Measurements from ENCODE around the gene IDI2.
"Not testable (repeated sequence)": the region's sequence is repeated elsewhere in the genome, so short reads cannot be mapped to it uniquely, and the experiment has no call there.

Gene IDI2

DNA sequence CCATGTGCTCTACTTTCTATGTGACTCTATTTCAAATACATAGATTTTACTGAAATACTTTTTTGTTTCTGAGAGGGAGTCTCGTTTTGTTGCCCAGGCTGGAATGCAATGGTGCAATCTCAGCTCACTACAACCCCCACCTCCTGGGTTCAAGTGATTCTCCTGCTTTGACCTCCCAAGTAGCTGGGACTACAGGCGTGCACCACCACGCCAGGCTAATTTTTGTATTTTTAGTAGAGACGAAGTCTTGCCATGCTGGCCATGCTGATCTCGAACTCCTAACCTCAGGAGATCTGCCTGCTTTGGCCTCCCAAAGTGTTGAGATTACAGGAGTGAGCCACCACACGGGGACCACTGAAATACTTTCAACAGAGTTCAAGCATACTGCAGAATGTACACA lies 19.8 kb upstream of the IDI2 start:
- no peak for FAIRE-seq

DNA sequence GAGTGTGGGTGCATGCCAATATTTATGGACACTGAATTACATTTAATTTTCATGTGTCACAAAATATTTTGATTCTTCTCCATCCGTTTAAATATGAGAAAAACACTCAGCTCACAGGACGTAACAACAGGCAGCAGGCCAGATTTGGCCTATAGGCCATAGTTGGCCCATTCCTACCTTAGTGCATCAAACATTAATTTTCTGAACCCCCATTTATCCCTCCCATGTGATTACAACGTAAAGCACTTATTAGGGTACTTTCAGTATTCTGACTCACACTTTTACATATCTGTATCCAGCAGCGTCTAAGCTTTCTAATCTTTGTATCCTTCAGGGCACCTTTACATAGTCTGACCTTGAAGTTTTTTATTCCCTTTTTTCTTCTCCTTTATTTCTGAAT lies 19.3 kb upstream of the IDI2 start:
- FAIRE-seq: no peak

DNA sequence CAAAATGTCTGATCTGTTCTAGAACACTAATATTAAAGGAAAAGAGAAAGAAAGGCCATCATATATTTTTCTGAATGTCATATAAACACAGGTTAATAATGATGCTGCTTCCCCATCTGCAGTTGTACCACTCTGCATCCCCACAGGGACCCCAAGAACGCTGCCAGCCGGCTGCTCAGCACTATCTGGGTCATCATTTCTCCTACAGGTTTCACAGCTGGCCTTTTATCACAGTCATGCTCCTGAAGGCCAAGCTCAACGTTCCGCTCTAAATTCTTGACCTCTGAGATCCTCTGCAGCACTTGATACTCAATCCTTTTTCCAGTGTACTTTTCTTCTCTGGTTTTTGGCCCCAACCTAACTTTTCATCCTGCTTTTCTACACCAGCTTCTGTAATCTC lies 18.5 kb upstream of the IDI2 start:
- FAIRE-seq: no peak

DNA sequence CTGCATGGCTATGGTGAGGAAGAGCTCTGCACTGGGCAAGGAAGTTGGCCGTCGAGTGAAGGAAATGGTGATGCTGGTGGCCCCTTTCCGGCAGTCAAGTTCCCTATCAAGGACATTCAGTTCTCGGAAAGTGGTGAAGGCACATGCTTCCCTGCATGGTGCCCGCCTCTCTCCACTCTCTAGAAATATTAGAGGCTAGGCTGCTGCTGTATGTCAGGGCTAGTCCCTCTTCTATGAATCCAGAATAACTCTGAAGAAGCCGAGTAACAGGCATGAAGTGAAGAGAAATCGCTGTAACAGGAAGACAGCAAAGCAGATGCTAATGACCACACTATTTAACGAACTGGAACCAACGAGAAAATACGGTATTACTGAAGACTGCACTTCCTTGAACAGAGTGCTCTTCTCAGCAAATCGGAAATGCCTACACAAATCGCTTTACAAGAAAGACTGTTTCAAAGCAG lies 17.9 kb upstream of the IDI2 start:
- no peak for FAIRE-seq

DNA sequence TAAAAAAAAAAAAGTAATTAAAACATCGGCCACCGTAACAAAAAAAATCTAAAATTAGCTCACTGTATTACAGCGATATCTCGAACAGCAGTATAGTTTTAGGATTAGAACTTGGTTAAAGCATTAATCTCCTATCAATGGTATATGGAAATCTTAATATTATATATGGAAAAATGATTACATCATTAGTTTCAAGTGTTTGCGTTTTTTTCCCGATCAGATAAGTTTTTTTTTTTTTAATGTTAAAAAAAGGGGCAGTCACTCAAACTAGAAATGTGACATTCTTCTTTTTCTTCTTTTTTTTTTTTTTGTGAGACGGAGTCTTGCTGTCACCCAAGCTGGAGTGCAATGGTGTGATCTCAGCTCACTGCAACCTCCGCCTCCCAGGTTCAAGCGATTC lies 15.9 kb upstream of the IDI2 start:
- FAIRE-seq: no peak

DNA sequence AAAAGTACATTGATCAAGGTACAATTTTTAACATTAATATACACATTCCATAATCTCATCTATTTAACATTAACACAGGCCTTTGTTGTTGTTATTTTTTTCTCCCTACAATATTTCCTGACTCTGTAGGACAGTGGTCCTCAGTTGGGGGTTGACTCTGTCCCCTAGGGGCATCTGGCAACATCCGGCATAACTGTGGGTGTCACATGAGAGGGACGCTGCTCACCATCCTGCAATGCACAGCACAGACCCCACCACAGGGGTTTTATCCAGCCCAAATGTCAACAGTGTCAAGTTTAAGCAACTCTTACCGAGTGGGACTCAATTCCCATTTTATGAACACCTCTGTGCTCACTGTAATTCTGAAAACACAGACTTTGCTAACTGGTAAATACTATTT lies 14.5 kb upstream of the IDI2 start:
- FAIRE-seq: no peak

DNA sequence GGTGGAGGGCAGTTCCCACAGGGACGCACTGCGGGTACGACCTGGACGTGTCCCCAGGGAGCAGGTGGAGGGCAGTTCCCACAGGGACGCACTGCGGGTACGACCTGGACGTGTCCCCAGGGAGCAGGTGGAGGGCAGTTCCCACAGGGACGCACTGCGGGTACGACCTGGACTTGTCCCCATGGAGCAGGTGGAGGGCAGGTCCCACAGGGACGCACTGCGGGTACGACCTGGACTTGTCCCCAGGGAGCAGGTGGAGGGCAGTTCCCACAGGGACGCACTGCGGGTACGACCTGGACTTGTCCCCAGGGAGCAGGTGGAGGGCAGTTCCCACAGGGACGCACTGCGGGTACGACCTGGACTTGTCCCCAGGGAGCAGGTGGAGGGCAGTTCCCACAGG lies 13.1 kb upstream of the IDI2 start:
- FAIRE-seq: not testable (repeated sequence)

DNA sequence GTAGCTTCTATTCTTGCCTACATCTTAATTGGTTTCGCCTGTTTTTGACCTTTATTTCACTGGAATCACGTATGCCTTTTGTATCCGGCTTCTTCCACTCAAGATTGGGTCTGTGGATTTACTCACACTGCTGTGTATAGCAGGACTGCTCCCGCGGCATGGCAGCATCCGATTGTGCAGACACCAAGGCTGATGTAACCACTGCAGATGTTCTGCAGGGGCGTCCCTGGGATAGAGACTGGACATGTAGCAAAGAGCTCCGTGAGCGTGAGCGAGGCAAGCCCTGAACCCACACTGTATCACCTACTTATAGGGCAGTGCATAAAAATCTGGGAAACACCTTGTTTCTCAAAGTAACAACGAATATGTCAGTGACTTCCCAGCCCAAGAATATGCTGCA lies 11.4 kb upstream of the IDI2 start:
- FAIRE-seq: no peak

DNA sequence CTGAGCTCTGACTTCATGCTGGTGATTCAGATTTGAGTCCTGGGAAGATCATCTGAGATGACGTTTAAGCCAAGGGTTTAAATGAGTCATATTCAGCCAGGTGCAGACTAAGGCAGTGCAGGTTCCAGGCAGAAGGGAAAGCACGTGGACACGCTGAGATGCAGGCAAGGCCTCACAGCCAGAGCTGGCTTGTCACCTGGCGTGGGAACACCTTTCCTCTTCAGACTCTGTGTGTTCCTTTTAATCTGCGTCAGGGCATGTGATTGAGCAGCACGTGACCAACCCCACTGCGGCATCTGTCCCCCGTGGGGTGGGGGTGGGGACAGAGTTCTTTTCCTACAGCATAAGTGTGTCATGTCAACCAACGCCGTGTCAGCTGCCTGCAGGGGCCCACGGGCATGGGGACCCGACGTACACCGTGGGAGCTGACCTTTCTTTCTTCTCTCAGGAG lies 10.7 kb upstream of the IDI2 start:
- FAIRE-seq: no peak

DNA sequence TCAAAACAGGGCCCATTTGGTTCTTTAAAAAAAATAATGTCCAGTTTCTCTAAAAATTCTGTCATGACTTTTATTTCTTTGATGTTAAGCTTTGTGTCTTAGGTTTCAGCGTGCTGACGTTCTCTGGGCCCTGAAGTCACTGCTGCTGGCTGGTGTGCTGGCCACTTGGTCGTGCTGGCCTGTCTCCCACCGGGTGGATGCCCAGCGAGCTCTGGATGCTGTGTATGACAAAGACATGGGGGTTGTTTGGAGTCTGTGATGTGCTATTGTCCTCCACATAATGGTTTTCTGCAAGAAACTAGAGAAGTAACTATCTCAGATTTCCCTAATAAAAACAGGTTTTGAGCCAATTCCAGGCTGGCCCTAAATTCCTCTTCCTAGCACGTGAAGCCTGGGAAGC lies 9.5 kb upstream of the IDI2 start:
- FAIRE-seq: no peak

DNA sequence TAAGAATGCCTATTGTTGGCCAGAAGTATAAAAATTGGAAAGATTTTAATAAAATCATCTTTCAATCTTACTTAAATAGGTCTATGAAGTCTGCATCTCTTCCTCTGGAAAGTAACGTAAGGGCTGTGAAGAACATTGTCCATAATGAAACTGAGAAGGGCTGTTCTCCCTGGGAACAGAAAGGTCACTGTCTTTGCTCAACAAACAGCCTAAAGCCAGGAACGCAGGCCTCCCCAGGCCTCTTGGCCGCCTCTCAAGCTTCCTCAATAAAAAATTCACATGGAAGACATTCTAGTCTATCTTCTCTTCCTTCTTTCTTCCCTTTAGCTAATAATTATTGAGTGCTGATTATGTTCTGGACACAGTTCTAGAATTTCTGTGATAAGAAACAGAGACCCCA lies 9.1 kb upstream of the IDI2 start:
- no peak for FAIRE-seq

DNA sequence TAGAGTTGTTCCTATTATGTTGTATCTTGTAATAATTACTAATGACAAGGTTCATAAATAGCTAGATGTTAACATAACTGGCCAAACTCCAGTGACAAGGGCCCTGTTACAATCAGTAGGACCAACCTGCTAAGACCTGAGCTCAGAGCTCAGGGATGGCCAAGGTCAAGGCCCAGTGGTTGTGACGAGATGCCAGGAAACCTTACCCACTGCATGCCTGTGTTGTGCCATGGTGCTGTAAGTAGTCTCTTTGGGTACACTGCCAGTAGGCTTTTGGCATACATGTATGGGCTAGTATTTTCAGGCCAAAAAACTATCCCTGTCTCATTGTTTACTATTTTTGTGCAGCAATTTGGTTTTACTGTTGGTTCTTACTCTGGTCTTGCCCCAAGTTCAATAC lies 7.9 kb upstream of the IDI2 start:
- no peak for FAIRE-seq

DNA sequence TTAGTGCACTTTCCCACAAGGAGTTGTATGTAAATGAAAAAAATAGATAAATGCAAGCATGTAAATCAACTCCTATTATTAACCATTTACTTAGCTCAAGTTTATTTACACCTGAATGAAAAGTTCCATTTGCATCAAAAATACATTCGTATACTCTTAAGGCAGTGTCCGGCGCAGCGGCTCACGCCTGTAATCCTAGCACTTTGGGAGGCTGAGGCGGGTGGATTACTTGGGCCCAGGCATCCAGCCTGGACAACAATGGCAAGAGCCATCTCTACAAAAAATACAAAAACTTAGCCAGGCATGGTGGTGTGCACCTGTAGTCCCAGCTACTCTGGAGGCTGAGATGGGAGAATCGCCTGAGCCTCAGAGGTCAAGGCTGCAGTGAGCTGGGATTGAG lies 4.2 kb upstream of the IDI2 start:
- no peak for FAIRE-seq

DNA sequence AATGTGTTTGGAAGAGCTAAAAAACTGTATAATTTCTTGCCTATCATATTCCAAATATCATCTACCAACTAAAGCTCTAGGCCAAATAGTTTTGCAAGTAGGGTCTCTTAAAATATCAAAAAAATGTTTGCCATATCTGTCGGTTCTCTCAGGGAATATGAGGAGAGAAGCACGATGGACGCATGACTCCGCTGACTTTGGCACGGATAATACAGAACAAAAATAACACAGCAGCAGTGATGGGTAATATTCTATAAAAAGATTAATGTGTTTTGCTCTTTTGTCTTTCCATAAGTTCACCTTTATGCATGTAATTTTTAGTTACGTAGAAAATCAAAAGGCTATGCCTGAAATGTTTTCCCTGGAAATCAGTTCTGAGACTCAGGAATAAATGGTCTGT lies 919 bp upstream of the IDI2 start:
- no peak for FAIRE-seq

DNA sequence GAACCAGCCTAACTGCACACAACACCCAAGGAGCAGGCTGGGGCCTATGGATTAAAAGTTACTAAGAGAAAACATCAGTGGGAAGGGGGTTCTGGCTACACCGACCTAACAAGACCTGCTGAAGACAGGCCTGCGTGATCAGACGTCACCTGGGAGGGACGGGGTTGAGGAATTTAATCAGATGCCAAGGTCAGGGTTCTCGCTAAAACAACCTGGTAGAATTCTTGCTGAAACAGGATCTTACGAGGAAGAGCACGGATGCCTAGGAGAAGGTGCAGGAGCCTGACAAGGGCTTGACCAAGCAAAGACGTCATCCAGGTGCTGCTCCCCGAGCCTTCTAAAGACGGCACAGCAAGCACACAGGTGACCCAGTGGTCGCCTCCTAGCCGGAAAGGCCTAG lies 1.6 kb downstream of the IDI2 start:
- FAIRE-seq: no peak

DNA sequence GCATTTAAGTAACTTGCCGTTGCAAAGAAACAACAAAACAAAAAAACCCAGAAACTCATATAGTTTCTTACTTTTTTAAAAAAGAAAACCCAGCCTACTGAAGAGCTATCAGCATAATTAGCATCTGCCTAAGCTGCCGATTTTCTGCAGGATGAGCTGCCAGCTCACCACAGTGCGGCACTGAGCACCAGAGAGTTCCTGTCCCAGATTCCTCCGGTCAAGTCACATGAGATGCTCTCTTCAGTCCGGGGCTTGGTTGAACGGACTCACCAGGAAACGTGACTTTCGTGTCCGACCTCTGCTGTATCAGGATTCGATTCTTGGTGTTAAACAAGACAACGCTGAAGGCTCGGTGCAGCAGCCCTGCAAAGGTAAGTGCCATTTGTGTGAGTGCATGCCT lies 3.2 kb downstream of the IDI2 start:
- FAIRE-seq: no peak

DNA sequence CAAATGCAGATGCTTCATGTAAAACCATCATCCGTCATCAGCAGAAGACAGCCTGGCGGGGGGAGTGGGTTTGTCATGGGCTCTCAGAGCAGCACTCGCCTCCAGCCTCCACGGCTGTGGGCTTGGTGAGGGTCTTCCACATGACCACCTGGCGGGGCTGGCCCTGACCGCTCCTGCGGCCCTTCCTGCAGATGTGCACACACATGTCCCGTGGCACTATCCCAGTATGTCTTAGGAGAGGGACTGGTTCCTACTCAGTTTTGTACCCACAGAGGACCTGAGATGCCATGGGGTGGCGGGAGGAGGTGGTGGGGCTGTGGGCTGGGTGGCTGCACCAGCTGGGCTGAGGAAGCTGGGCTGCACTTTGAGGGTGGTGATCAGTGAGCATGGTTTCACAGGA lies 4.7 kb downstream of the IDI2 start:
- FAIRE-seq: no peak

DNA sequence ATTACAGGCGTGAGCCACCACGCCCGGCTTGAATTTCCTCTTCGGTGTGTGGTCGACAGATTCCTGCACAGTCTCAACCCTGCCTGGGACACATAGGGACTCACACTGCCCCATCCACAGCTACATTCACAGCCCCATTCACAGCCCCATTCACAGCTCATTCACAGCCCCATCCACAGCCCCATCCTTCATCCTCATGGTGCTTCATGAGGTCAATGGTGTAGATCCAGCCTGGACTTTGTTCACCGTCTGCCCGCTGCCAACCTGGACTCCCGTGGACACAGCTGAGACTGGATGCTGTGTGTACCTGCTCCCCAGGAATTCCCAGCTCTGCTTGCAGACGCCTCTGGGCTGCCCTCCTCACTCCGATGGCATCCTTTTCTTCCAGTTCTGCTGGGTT lies 5.2 kb downstream of the IDI2 start:
- no peak for FAIRE-seq

DNA sequence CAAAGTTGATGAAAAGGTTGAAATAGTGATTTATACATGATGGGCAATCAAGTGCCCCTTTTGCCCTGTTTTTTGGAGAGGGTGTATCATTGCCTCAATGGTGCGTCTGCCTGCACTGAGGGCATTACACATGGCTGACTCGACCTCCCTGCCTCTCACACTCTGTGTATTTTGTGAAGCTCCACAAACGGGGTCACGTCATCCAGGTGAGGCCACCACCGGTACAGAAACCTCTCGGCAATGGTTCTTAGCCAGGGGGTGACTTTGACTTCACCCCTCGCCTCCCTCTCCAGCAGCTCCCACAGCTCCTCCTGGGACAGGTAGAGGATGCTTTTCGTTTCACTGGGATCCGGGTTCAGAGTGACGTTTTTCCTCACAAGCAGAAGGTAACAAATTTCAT lies 6.3 kb downstream of the IDI2 start:
- no peak for FAIRE-seq

DNA sequence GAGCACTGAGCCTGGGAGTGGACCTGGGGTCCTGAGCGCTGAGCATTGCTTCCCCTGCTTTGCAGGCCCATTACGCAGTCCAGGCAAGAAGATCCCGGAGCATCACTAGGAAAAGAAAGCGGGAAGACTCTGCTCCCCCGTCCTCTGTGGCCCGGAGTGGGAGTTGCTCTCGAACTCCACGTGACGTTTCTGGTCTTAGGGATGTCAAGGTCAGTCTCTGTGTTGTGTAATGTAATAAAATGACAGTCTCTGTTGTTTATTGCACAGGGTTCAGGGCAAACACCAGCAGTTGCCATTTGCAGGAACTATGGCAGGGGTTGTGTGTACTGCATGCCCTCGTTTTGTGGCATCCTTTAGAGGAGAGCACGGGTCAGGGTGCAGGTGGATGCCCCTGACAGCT lies 10.0 kb downstream of the IDI2 start:
- FAIRE-seq: no peak

DNA sequence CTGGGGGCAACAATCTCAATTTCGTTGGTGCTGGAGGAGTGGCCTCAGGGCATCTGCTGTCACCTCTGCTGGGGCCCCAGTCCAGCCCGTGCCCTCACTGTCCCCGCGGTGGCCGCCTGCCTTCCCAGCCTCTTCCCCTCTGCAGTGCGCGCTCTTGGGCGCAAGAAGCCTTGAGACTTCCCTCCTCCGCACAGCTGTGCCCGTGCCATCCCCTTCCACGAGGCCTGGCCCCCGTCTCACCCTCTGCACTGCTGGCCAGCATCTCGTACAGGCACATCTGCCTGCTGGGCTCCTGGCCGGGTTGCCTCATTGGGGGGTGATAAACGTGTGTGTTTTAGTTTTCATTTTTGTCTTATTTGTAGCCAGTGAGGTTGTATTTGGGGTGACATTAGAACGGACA lies 14.0 kb downstream of the IDI2 start:
- no peak for FAIRE-seq

DNA sequence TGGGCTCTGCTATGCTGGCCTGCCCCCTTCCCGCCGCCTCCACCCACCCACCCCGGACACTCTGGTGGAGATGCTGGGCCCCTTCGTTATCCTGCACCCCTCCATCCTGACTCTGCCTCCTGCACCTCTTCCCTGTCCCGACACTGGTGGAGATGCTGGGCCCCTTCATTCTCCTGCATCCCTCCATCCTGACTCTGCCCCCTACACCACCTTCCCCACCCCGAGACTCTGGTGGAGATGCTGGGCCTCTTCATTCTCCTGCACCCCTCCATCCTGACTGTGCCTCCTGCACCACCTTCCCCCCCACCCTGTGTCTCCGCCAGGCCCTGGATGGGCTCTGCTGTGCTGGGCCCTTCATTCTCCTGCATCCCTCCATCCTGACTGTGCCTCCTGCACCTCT lies 15.0 kb downstream of the IDI2 start:
- no peak for FAIRE-seq

DNA sequence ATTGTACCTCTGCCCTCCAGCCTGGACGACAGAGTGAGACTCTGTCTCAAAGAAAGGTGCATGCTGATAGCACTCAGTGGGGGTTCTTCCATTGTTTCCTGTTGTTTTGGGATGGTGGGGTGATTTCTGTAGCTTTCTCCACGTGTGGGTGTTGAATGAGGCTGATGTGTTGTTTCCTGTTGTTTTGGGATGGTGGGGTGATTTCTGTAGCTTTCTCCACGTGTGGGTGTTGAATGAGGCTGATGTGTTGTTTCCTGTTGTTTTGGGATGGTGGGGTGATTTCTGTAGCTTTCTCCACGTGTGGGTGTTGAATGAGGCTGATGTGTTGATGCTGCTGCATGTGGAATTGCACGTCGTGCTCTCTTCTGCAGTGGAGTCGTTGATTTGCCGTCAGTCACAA lies 15.7 kb downstream of the IDI2 start:
- FAIRE-seq: not testable (repeated sequence)

DNA sequence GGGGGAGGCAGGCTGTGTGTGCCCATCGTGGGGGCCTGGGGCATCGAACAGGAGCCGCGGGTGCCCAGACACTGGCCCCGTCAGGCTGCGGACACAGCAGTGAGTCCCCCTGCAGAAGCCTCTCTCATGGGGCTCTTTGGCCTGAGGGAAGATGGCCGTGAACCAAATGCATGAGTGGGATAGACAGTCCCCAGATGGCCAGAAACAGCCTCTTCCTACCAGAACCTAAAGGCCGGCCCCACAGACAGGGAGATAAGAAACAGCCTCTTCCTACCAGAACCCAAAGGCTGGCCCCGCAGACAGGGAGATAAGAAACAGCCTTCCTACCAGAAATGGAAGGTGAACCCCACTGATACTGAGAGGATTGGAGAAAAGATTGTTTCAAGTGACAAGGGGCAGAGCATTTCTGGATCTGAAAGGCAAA lies 16.6 kb downstream of the IDI2 start:
- no peak for FAIRE-seq

DNA sequence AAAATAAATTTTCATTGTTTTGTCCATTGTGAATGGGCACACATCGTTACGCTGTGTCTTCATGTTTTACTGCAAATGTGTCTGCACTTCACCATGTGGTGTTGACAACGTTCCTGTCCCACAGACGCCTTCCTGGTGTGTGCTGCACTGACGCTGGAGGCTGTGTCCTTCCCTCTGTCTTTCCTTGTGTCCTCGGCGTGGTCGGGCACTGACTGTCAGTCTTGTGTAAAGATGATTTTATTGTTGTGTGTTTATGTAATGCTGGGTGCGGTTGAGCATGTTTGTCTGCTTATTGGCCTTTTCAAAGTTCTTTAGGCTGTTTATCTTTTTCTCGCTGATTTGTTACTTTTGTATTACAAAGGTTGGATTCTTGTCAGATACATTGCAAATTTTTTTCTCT lies 18.1 kb downstream of the IDI2 start:
- FAIRE-seq: no peak

DNA sequence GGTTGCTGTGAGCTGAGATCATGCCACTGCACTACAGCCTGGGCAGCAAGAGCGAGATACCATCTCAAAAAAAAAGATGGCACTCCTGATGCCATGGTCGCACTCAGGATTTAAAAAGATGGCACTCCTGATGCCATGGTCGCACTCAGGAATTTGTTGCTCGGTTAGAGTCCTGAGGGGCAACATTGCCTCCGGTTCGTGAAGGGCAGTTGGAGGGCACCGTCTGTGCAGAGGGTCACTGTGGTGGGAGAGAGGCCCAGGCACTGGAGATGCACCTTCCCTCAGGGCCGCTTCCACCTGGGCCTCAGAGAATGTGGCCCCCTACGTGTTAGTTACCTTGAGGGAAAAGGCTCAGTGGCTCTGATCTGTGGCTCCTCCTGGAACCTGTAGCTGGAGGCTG lies 19.1 kb downstream of the IDI2 start:
- FAIRE-seq: no peak
